Activated CD8-positive, alpha-beta memory T cell treated with anti-CD3 and anti-CD28 coated beads for 36 hours (primary cell): ENCODE measurements around the gene OLFML2A. TPM values are rescaled to one million over a fixed set of nuclear protein-coding genes. Genes with fewer than 3 reads are reported as not detected.

Experiments
- CTCF ChIA-PET: fragments of 350-600 bp; sonication (Branson Sonifier 250); formaldehyde crosslinking; loops from one replicate; lab custom pipeline; 2021; ENCODE audit warnings: antibody characterized with exemption; lab: Charles Lee
- POLR2A ChIA-PET: fragments of 350-600 bp; sonication (Branson Sonifier 250); formaldehyde crosslinking; loops from one replicate; lab custom pipeline; 2021; ENCODE audit warnings: antibody characterized with exemption; lab: Charles Lee
- total RNA-seq, 2 experiments: library from RNA; stranded (reverse); gene quantifications; one replicate each; pipeline ENCODE4 v1.2.3, GENCODE V29; 2021

OLFML2A gene
- total RNA-seq, 2 experiments from 2014 or later, result 0.04 TPM; not detected in 1

DNA sequence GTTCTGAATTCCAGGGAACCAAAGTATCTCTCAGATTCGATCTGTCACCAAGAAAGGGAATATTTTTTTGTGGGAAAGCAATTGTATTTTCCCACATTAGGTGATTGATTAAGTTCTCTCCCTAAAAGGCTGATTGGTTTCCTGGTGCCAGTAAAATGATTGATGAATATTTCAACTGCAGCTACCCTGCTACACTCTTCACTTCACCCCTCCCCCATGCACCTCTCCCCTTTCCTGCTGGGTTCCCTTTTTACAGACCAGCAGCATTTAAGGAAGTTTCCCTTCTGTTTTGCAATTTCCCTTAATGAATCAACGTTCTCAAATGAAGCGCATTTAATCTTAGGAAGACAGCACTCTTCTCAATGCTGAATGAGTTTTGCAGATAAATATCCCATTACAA is 18.9 kb upstream of the OLFML2A start:
- ChIA-PET POLR2A (interaction anchor here (0.7 kb wide), 1 partner anchor 104 kb away, joined by 7 read pairs; no protein-coding TSS in a partner anchor), CTCF (no interaction called here)

DNA sequence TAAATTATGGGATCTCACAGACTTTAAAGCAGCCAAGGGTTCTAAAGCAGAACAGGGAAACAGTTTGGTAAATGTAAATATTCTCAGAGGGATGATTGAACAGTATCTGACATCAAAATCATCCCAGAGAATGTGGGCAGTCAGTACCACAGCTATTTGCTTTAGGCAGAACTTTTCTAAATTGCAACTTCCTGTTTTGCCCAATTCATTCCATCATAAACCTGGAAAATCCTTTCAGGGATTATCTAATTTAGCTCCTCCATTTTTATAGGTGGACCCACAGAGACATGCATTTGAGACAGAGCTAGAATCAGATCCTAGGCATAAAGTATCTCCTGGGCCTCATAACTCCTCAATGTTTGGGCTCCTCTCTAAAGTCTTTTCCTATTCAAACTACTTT is 18.2 kb upstream of the OLFML2A start:
- ChIA-PET POLR2A (no interaction called here), CTCF (interaction anchor here (1.4 kb wide), 1 partner anchor 95 kb away, joined by 3 read pairs; the partner anchor contains the start of gene WDR38)

DNA sequence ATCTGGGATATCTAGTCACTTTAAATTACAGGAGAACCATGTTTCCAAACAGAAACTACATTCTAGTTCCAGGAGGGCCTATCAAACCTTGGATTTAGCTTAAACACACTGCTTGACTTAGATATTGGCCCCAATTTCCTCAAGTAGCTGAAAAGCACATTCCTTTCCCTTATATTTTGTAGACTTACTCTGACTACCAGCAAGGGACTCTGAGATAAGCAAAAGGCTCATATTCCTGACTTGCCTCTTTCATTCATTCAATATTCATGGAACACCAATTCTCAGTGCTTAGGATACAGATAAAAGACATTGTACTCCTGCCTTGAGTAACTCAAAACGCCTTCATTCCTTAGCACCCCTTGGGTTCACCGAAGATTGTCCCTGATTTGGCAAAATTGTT is 17.6 kb upstream of the OLFML2A start:
- POLR2A ChIA-PET, result no interaction called here
- CTCF ChIA-PET, result interaction anchor here (1.4 kb wide), 1 partner anchor 94 kb away, joined by 3 read pairs; the partner anchor contains the start of gene WDR38

DNA sequence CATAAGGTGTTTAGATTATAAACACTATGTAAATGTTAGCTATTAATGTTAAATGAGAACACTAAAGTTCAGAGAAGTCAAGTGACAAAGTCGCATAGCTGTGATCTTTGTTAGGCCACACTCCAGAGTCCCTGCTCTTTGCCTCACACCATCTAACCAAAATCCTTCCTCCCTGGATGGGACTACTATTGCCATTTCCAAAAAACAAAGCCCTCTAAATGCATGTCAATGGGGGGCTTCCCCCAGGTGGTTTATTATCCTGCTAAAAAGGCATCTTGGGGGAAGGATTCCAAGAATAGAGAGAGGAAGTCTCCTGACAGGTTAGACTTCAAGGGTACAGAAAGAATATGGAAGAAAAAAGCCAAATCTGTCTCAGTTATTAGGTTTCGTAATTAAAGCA is 16.2 kb upstream of the OLFML2A start:
- ChIA-PET CTCF (no interaction called here), POLR2A (no interaction called here)

DNA sequence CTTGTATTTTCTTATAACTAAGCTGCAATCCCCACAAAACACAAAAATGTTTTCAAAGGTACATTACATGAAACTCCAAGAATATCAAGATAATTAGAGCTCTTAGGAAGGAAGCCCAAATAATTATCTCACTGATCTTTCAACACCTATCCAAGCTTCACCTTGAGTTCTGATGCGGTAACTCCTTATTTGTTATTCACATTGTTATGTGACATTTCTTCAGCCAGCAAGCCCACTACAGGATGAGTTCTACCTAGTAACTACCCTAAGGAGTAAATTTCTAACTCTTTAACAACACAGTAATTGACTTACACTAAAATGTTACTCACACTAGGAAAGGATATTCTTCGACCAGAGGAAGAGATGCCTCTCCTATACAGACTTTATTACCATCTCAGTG is 15.7 kb upstream of the OLFML2A start:
- CTCF ChIA-PET, result interaction anchor here (0.6 kb wide), 1 partner anchor 22 kb away, joined by 4 read pairs; no protein-coding TSS in a partner anchor
- POLR2A ChIA-PET, result interaction anchor here (1.2 kb wide), 1 partner anchor 10 kb away, joined by 3 read pairs; the partner anchor contains the start of gene NR6A1

DNA sequence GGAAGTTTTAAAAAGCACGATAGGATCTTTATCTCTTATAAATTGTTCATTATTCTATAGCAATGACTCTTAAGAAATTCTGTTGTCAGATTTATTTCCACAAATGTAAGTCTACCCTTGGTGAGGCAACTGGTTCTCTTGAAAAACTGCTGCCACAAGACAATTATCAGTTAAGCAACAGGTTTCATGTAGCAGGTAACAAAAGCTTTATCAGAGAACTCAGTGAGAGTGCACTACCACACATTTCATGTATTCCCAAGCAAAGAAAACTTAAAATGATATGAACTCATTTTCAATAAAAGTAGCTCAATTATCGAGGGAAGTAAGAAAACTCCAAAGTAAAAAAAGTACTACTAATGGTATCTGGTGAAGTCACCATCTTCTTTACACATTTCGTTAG is 15.2 kb upstream of the OLFML2A start:
- CTCF ChIA-PET, result interaction anchor here (0.6 kb wide), 1 partner anchor 23 kb away, joined by 4 read pairs; no protein-coding TSS in a partner anchor
- POLR2A ChIA-PET, result interaction anchor here (1.2 to 1.8 kb wide), 2 partner anchors 9 to 12 kb away, joined by 3 read pairs; partner anchors contain the start of gene NR6A1

DNA sequence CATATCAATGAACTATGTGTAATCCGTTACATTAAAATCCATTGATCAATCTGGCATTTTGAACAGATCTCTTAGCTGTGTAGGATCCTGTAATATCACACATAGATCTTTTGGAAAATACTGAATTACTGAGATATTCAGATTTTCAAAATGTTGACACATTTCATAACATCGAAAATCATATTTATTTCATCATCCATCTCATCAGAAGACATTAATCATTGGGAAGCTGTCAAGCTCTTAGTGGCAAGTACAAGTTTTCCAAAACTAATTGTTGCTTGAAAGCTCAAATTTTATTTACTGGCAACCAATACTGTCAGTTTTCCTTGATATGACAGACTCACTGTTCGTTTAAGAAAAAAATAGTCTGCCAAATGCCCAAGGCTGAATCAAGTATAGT is 14.3 kb upstream of the OLFML2A start:
- POLR2A ChIA-PET, result interaction anchor here (1.8 kb wide), 1 partner anchor 13 kb away, joined by 3 read pairs; no protein-coding TSS in a partner anchor
- CTCF ChIA-PET, result interaction anchor here (0.8 to 1.2 kb wide), 2 partner anchors 8 to 90 kb away, joined by 3 read pairs; partner anchors contain the start of gene NR6A1

GRCh38 chr9:124764774-124765438 is 12.0 kb upstream of the OLFML2A start:
- CTCF ChIA-PET, result interaction anchor here (1.5 kb wide), 1 partner anchor 20 kb away, joined by 3 read pairs; no protein-coding TSS in a partner anchor

GRCh38 chr9:124765439-124765835 is 11.5 kb upstream of the OLFML2A start:
- ChIA-PET POLR2A (no interaction called here), CTCF (interaction anchor here (1.5 kb wide), 1 partner anchor 20 kb away, joined by 3 read pairs; no protein-coding TSS in a partner anchor)

More at GRCh38 chr9:124764774-124765438, 12.0 kb upstream of the OLFML2A start:
- POLR2A ChIA-PET, result no interaction called here

DNA sequence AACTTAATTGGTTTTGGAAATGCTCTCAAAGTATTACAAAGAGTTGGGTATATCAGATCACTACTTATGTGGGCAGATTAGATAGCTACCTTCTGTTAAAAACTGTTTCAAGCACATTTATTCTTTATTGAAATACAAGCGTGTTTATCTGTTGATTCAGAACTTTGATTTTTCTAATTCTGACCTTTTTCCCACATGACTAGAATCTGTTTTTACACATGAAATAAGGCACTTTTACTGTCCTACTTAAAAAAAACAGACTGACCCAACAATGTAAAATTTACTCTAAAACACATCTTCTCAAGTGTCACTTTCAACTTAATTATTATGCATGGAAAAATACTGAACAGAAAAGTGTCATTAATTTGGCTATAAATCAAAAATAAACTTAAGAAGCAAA is 10.6 kb upstream of the OLFML2A start:
- POLR2A ChIA-PET, result no interaction called here
- CTCF ChIA-PET, result interaction anchor here (1.4 kb wide), 1 partner anchor 8 kb away, joined by 3 read pairs; no protein-coding TSS in a partner anchor

GRCh38 chr9:124766815-124767554 is 9.9 kb upstream of the OLFML2A start:
- ChIA-PET POLR2A (no interaction called here), CTCF (interaction anchor here (0.6 to 1.4 kb wide), 3 partner anchors 8 to 54 kb away, joined by 3 read pairs; no protein-coding TSS in a partner anchor)

- ChIA-PET POLR2A (no interaction called here), CTCF (no interaction called here)
These were observed 9.1 kb upstream of the OLFML2A start for GRCh38 chr9:124767821-124768220.

DNA sequence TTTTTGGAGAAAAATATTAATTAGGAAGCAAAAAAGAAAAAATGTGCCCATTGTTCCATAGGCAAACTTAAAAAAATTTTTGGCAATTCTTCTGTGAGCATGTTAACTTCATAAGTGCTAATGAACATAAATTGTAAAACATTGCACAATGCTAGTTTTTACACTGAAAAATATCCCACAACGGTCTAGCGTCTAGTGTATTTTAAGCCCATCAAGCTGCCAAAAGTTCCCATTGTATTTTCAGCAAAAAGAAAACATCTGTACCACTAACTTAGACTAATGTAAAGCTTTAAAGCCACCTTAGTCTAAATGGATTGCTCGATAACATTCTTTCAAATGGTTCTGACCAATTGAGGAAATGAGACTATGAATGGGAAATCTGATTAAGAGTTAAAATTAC is 8.6 kb upstream of the OLFML2A start:
- ChIA-PET POLR2A (no interaction called here), CTCF (interaction anchor here (12.0 kb wide), 1 partner anchor 86 kb away, joined by 346 read pairs; the partner anchor contains the start of genes ARPC5L, RPL35 and WDR38)

GRCh38 chr9:124768750-124769548 is 8.0 kb upstream of the OLFML2A start:
- ChIA-PET CTCF (interaction anchor here (12.0 kb wide), 1 partner anchor 85 kb away, joined by 346 read pairs; the partner anchor contains the start of genes ARPC5L, RPL35 and WDR38), POLR2A (interaction anchor here (0.7 kb wide), 1 partner anchor 92 kb away, joined by 3 read pairs; no protein-coding TSS in a partner anchor)

DNA sequence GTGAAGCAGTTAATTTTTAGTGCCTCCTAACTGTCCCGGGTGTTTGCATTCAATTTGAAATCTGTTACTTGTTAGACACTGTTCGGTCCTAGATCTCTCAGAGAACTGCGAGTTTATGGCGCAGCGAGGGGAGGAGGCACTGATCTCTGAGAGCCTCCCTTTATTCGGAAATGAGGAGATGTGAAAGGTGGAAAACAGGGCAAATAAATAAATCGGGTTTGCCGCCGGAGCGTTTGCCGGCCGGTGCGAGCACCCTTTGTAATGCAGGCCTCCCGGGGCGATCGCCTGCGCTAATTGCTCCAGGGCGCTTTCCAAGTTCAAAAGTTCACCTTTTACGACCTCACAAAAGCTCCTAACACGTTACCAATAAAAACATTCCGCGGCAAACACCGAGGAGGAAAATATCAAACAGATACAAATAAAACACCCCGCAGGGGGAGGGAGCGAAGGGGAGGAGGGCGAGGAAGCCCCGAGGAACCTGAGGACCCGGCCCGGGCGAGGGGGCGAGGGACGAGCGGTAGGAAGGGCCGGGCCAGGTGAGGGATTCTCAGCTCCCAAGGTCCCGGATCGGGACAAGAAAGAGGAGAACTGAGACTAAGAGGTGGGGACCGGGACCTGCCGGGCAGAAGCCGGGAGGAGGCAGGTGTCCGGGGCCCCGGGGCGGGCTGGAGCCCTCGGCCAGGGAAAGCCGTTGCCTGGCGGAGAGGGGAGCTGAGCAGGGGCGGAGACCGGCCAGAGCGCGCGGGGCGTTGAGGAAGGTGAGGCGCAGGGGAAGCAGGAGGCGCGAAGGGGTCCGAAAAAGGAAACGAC is 7.2 kb upstream of the OLFML2A start:
- POLR2A ChIA-PET, result interaction anchor here (0.7 to 1.7 kb wide), 3 partner anchors 91 to 100 kb away, joined by 3 to 10 read pairs (median 7); partner anchors contain the start of genes ARPC5L and RPL35

DNA sequence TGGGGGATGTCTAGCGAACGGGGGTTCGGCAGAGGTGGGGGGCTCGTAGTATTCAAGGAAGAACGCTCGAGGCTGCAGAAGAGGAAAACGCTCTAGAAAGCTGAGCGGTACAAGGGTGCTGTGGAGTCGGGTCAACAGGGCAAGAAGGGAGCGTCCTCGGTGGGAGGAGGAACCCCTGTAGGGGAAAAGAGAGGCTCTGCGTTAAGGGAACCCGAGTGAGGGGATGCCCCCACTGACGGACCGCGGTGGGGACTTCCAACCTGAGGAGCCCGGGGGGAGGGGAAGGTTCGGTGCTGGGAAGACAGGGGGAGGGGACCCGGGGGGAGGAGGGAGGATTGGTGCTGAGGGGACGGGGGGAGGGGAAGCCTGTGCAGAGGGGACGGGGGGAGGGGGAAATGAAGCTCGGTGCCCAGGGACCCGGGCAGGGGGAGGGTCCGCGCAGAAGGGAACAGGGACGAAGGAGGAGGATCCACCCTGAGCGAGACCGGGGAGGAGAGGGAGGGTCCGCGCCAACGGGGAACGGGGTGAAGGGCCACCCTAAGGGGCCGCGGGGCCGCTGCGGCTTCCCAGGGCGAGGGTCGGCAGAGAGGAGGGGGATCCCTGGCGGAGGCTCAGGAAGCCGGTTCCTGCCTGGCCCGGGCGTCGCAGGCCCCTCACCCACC is 6.4 kb upstream of the OLFML2A start:
- CTCF ChIA-PET, result interaction anchor here (0.6 to 12.0 kb wide), 6 partner anchors 8 to 587 kb away, joined by 3 to 346 read pairs (median 6); partner anchors contain the start of genes ARPC5L, RPL35 and WDR38
- POLR2A ChIA-PET, result interaction anchor here (0.6 to 1.7 kb wide), 3 partner anchors 9 to 99 kb away, joined by 3 to 10 read pairs (median 7); partner anchors contain the start of genes ARPC5L and RPL35

More for the DNA sequence above, 7.2 kb upstream of the OLFML2A start:
- CTCF ChIA-PET, result interaction anchor here (0.6 to 12.0 kb wide), 3 partner anchors 84 to 588 kb away, joined by 3 to 346 read pairs (median 4); partner anchors contain the start of genes ARPC5L, RPL35 and WDR38
